ENCODE results near the gene SLC37A1.
A peak's percentile ranks its signal among the peaks of the same experiment; 100 is the strongest.

SLC37A1 gene

DNA sequence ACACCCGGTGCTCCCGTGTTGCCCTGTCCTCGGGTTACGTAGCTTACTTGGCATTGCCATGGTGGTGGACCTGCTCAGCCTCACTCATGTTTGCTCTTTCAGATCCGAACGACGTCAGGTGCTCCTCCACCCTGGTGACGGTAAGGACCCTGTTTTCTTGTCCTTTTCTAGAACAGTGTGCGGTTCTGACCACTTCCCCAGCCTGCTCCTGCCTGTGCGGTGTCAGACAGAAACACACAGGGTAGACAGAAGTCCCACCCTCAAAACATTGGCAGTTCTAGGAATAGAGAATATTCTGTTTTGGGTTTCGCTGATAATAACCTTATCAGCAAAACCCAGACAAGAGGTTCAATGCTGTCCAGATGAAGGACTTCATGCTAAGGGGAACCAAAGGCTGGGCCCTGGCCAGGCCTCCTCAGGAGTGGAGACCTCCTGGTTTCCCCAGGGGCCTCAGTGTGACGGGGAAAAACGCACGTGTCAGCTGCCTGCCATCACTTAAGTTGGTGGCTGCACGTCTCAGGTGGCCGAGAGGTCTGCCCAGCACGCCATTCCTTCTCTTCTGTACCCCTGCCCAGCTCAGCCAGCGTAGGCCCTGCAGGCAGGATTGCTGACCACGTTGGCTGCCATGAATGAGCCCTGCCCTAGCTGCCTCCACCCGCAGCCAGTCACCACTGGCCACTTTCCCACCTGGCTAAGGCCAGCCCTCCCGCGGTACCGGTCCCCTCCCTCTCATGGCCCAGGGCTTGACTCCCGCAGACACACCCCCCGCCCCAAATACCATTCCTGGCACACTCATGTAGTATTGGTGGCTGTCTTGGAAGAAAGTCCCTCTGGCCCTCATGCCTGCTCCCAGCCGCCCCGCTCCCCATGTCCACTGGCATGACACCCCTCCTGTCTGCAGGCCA lies 33.6 kb downstream of the SLC37A1 start:
- no peak for DNase-seq

- DNase-seq: no peak
Measured at GRCh38 chr21:42547906-42548365, 34.3 kb downstream of the SLC37A1 start.

DNA sequence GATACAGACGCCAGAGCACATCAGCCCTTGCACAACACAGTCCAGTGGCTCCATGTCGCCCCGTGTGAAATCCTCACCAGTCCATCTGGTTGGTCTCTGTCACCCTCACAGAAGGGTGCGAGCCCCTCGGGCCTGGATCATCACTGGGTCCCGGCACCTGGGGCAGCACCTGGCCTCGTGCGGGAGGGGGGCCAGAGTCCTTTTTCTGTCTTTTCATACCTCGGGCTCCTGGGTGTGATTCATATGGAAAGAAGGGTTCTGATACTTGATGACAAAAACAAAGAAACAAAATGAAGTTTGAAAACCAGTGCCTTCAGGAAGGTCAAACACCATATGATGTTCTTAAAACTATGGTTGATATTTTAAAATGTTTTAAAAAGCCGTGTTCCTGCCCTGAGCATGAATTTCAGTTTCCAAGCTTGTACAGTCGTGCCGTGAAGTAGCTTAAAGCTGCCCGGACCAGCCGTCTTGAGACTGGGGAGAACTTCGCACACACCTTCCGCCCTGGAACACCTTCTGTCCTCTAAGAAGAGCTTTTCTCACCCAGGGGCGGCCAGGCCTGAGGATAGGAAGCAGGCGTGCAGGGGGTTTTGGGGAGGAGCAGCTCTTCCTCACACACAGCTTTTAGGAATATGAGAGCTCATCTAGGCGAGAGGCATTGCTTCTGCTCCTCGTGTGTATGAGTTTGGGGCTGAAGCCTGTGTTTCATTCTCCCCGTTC lies 35.2 kb downstream of the SLC37A1 start:
- DNase-seq: no peak

DNA sequence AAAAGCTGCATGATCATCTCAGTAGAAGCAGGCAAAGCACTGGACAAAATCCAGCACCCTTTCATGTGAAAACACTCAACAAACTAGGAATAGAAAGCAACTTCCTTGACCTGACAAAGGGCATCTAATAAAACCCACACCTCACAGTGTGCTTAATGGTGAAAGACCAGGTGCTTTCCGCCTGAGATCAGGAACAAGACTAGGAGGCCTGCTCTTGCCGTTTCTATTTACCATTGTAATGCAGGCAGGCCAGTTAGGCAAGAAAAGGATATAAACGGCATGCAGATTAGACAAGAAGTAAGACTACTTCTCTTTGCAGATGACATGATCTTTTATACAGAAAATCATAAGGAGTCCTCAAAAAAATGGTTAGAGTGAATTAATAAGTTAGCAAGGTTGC lies 37.2 kb downstream of the SLC37A1 start:
- peak; percentile 70 for DNase-seq

DNA sequence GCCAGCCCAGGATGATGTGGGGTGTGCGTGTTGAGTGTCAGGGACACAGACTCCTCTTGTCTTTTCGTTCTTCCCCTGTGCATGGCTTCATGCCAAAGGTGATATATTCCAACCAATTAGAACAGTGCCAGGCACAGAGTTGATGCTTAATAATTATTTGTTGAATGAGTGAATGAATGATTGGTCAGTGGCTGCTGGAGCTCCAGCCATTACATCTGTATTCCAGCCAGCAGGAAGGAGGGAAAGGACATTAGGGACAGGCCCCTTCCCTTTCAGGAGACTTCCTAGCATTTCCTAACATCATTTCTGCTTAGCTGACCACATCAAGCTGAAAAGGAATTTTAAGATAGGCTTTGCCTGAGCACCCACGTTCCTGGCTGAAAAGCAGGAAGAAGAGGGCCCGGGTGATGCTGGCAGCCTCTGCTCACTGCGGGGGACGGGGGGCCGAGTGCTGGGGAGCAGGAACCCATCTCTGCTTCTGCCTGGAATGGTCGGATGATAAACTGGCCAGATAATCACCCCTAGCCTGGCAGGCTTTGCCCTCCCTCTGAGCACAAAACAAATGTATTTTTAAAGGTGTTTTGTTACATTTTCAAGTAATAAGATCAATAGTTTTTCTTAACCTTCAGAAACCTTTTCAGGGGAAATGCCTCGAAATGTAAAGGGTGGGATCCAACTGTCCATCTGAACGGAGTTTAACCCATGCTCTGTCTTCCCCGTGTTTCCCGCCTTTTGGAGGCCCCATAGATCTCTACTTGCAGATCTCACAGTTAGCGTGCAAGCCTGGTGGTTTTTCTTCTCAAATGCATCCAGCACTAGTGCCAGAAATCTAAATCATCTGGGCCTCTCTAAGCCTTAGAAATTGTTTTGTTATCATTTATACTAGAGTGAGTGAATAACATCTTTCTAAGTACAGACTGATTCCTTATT lies 39.0 kb downstream of the SLC37A1 start:
- DNase-seq: no peak

- no peak for DNase-seq
Measured at GRCh38 chr21:42553435-42553834, 39.8 kb downstream of the SLC37A1 start.

DNA sequence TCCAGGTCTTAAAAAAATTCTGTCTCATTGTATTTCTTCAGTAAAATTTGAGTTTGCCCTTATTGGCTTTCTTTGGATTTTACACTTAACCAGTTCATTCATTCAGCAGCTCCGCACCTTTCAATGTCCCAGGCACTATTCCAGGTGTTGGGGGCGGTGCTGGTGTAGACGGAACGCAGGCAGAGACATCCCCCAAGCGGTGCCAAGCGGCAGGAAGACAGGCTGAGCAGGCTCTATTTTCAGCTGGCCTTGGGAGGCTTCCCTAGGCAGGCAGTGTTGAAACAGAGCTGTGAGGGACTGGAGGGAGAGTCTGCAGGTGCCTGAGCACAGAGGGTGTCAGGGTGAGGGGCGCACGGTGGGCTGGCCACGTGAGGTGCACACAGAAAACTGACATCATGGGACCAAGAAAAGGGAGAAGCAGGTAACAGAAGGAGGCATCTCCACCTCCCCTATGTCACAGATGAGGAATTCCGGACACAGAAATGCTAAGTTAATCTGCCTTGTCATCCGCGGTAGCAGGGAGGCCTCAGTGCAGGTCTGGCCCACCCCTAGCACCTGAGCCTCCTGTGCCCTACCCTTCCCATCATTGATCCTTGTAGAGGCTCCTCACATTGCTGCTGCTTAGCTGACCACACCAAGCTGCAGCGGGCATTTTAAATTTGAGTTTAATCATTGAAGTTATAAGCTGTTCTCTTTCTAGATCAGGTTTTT lies 40.8 kb downstream of the SLC37A1 start:
- DNase-seq: no peak

DNA sequence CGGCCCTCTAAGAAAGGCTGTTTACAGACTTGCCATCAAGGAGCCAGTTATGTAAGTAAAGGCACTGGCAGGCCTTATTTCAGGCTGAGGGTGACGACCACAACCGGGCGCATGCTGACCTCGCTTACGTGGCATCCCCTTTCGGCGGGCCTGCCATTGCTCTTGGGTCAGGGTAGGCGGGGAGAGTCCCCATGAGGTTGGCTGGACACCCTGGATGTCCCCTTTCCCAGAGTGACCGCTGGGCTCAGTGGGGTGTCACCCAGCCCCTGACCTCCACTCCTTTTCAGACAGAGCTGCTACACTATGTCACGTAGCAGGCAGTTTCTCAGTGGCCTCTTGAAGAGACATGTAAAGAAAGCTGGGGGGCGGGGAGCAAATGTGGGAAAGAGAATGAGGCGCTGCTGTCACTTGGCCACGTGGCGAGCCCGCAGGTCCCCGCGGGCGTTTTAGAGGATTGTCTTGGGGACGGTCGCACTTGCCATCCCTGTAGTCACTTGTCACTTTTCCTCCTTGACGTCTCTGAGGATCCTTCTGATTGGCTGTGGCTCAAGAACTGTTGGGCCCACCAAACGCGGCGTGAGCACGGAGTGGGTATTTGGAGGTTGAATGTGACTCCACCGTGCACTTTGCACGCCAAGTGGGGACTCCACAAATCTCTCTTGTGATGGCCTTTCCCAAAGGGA lies 42.2 kb downstream of the SLC37A1 start:
- DNase-seq: no peak

- no peak for DNase-seq
Measured at GRCh38 chr21:42556476-42556875, 42.8 kb downstream of the SLC37A1 start.

DNA sequence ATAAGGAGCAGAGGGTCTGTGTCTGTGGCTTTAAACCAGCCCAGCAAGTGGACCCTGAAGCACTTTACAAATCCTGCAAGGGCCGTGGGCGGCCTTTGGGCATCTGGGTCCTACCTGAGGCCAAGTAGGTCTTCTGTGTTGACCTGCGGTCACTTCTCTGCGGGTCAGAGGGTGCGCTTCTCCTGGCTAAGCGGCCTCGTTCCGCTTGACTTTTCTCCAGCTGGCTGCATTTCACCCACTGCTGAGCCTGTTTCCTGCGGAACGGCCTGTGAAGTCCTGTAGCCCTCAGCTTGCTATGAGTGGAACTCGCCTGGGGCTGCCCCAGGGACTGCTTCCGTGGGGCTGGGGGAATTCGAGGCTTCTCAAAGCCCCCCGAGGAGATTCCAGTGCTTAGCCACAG lies 43.3 kb downstream of the SLC37A1 start:
- DNase-seq: no peak

DNA sequence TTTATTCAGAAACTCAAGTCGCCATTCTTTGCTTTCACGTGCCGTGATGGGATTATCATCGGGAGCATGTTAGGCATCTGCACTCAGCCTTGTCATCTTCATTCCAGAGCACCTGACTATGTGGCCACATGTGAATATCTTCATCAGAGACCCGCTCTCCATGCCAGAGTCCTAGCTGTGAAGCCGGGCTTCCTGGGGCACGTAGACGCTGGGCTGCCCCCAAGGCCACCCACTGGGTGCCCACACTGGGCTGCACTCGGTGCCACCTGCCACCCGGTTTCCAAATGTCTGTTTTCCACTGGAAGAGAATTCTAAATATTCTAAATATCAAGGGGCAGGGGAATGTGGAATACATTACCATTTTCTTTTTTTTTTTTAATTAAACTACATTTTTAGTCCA lies 43.8 kb downstream of the SLC37A1 start:
- DNase-seq: no peak

DNA sequence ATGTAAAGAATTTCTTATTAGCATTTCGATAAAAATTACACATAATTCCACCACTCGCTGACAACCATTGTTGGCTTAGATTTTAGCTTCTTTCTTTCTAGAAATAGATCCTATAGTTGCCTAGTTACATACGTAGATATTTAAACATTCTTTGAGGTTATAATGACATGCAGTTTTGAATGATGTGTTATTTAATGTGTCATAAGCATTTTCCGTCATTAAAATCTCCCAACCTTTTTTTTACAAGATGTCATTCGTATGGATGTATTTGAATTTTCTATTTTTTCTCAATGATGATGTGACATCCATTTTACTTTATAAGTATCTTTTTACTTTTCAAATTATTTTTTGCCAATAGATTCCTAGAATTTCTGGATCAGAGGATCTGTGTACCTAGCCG lies 44.7 kb downstream of the SLC37A1 start:
- DNase-seq: no peak

- no peak for DNase-seq
Measured at GRCh38 chr21:42558846-42559245, 45.2 kb downstream of the SLC37A1 start.

DNA sequence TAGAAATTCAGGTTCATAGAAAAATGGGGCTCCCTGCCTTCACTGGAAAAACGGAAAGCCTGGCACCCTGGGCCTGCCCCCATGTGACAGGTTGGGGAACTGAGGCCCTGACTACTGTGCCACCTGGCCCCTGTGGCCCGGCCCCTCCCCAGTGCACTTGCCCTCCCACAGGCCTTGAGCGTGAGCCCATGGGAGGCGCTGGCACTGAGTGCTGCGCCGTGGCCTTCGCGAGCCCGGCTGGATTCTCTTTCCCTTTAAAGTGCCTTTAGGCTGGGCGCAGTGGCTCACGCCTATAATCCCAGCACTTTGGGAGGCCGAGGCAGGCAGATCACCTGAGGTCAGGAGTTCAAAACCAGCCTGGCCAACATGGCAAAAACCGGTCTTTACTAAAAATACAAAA lies 45.7 kb downstream of the SLC37A1 start:
- no peak for DNase-seq

DNA sequence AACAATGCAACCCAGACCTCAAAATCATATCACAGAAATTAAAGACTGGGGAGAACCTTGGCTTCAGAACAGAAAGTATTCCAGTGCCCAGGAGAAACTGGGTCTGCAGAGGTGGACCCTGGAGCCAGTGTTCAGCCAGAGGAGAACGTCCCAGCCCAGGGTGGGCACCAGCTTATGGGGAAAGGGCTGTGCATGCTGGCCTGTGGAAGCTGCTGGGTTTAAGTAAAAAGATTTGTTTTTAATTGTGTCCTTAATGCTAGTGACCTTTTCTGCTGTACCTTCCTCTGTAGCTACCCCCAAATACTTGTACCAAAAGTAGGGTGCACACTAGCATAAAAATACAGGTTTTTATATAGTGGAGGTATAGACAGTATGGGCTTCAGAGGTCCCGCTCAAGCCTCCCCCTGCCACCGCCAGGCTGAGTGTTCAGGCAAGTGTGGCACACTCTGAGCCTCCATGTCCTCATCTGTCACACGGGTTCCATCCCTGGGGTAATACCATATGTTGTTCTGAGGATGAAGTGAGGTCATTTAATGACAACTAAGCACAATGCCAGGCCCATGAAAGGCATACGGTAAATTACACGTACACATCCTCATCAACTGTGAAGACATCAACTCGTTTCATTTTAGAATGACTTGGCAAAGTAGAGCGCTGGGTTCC lies 47.0 kb downstream of the SLC37A1 start:
- DNase-seq: no peak

GRCh38 chr21:42561762-42562650 lies 48.4 kb downstream of the SLC37A1 start:
- peak; percentile 66 for DNase-seq

DNA sequence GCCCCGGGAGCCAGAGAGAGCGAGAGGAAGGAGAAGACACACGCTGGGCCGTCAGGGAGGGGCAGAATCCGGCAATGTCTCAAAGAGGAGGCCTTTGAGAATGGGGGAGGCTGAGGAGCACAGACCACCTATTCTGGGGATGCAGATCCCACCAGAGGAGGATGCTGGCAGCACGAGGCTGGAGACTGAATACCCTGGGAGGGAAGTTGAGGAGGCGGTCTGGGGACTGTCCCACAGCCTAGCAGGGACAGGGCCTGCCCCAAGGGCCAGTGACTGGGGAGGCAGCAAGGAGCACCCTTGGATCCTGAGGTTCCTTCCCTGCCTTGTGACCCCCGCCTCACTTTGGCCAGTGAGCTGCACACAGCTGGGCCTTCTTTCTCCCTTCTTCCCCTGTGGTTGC lies 49.2 kb downstream of the SLC37A1 start:
- DNase-seq: no peak

GRCh38 chr21:42563261-42563660 lies 49.6 kb downstream of the SLC37A1 start:
- DNase-seq: no peak

DNA sequence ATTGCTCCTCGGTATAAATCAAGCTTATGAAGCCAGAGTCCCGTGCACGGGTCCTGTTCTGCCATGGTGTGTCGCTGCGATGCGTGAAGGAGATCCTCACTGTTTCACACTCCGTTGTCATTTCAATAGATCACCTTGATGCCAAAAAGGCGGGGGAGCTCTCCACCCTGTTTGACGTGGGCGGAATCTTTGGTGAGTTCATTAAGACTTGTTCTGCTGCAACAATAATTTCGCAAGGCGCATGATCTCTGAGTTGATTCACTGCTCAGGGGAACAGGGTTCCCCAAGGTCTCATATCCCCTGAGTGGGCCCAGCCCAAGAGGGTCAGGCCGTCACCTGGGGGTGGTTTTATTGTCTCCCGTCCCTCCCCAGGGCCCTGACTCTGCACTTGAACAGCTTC lies 50.0 kb downstream of the SLC37A1 start:
- no peak for DNase-seq

DNA sequence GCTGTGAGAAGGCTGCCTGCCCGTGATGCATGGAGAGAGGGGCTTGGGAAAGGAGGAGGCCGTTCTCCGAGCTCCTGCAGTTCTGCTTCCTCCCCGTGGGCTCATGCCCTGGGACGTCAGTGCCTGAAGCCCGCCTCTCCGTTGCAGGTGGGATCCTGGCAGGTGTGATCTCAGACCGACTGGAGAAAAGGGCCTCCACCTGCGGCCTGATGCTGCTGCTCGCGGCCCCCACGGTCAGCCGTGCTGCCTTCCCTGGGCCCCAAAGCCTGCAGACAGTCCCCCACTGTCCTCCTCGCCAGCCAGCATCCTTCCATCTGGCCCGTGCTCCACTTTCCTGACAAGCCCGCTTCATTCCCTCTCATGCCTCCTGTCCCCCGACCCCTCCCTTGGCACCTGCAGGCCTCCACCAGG lies 50.9 kb downstream of the SLC37A1 start:
- no peak for DNase-seq
